Activated naive CD8-positive, alpha-beta T cell treated with anti-CD3 and anti-CD28 coated beads, Interleukin-2, amount 50 U/mL, for 24 hours (primary cell): ENCODE data around the gene PAQR3.

Experiments
- ATAC-seq: fragments of 150-1000 bp; cut with Tn5 transposase; one replicate; pipeline ENCODE4 v1.10.0; 2021
- DNase-seq: peaks from one replicate; pipeline ENCODE4 v3.0.0; 2021
- H3K27ac Mint-ChIP-seq: one replicate; pipeline ENCODE4 v1.8.0; 2021; ENCODE audit warnings: mild to moderate bottlenecking, mixed read lengths
- H3K27me3 Mint-ChIP-seq: one replicate; pipeline ENCODE4 v1.8.0; 2021; ENCODE audit warnings: mixed read lengths
- H3K36me3 Mint-ChIP-seq: one replicate; pipeline ENCODE4 v1.8.0; 2021; ENCODE audit warnings: low read depth, mixed read lengths
- H3K4me1 Mint-ChIP-seq: one replicate; pipeline ENCODE4 v1.8.0; 2021; ENCODE audit warnings: mixed read lengths
- H3K4me3 Mint-ChIP-seq: one replicate; pipeline ENCODE4 v1.8.0; 2021; ENCODE audit warnings: mild to moderate bottlenecking, moderate library complexity, mixed read lengths
- H3K9me3 Mint-ChIP-seq: one replicate; pipeline ENCODE4 v1.8.0; 2021; ENCODE audit warnings: mixed read lengths

PAQR3 gene

DNA sequence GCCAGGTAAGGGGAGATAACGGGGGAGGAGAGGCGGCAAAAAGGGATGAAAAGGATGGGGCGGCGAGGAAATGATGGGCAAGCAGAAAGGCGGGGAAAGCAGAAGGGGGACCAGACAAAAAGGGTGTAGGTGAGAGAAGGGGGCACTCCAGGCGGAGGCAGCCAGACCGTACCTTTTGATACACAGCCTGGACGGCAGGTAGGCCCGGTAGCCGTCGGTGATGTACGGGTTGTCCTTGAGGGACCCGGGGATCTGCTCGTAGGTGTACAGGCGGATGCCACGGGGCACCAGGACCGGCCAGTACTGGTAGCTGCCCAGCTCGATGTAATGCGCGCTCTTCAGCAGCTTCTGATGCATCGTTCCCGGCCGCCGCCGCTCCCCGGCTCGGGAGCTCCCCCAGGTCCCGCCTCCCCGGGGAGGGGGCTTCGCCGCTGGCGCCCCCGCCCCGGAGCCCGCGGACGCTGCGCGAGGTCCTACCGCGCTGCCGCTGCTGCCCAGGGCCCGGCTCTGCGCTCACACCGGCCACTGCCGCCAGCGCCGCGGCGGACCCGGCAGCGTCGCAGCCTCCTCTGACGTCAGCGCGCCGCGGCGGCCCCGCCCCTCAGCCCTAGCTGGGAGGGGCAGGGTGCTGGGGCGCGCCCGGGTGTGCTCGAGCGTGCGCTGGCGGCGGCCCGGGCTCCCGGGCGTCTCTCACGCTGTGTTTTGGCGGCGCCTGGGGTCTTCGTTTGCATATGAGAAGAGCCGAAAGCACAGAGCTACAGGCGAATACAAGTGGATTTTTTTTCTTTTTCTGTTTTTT lies at the start of gene PAQR3:
TSS of gene PAQR3 (minus strand) at position 571 of the 799 bp plus-strand sequence. CDS start at position 357, 214 bp downstream.
- peak within 1 kb of the TSS; percentile 97 for H3K4me3 Mint-ChIP-seq
- ATAC-seq (peak; percentile 98), DNase-seq (peak; percentile 88)
- no peaks in the 10 kb centered on the region for H3K36me3 Mint-ChIP-seq
- no peaks in the 10 kb centered on the region for H3K9me3 Mint-ChIP-seq
- peaks cover 12% of the 10 kb centered on the region for H3K27me3 Mint-ChIP-seq
- H3K27ac Mint-ChIP-seq = peak within 1 kb of the TSS; percentile 77
- H3K4me1 Mint-ChIP-seq = peaks cover 38% of the 10 kb centered on the region

GRCh38 chr4:78987683-78988082 lies 48.4 kb upstream of the PAQR3 start:
- no peak overlapping the region for H3K27ac Mint-ChIP-seq
- H3K9me3 Mint-ChIP-seq = no peaks in the 10 kb centered on the region
- no peaks in the 10 kb centered on the region for H3K36me3 Mint-ChIP-seq
- H3K27me3 Mint-ChIP-seq = peaks cover 2% of the 10 kb centered on the region
- DNase-seq (no peak), ATAC-seq (no peak)
- H3K4me1 Mint-ChIP-seq = no peaks in the 10 kb centered on the region
- H3K4me3 Mint-ChIP-seq = no peak overlapping the region

- Mint-ChIP-seq H3K27ac (no peak overlapping the region), H3K4me1 (no peaks in the 10 kb centered on the region), H3K9me3 (no peaks in the 10 kb centered on the region), H3K4me3 (no peak overlapping the region), H3K27me3 (peaks cover 3% of the 10 kb centered on the region), H3K36me3 (no peaks in the 10 kb centered on the region)
- DNase-seq (no peak), ATAC-seq (no peak)
Observed at GRCh38 chr4:78984593-78984992, 45.4 kb upstream of the PAQR3 start.

GRCh38 chr4:78975865-78976264 lies 36.6 kb upstream of the PAQR3 start:
- peaks cover 2% of the 10 kb centered on the region for H3K27me3 Mint-ChIP-seq
- DNase-seq (no peak), ATAC-seq (no peak)
- H3K4me3 Mint-ChIP-seq = no peak overlapping the region
- no peaks in the 10 kb centered on the region for H3K9me3 Mint-ChIP-seq
- no peaks in the 10 kb centered on the region for H3K36me3 Mint-ChIP-seq
- no peaks in the 10 kb centered on the region for H3K4me1 Mint-ChIP-seq
- H3K27ac Mint-ChIP-seq = no peak overlapping the region

- no peak for DNase-seq
- no peak overlapping the region for H3K27ac Mint-ChIP-seq
- ATAC-seq = no peak
- no peak overlapping the region for H3K4me3 Mint-ChIP-seq
- peaks cover 2% of the 10 kb centered on the region for H3K27me3 Mint-ChIP-seq
- no peaks in the 10 kb centered on the region for H3K36me3 Mint-ChIP-seq
- no peaks in the 10 kb centered on the region for H3K4me1 Mint-ChIP-seq
- peaks cover 4% of the 10 kb centered on the region for H3K9me3 Mint-ChIP-seq
Observed at GRCh38 chr4:78971776-78972175, 32.5 kb upstream of the PAQR3 start.

- H3K36me3 Mint-ChIP-seq = no peaks in the 10 kb centered on the region
- peaks cover 4% of the 10 kb centered on the region for H3K9me3 Mint-ChIP-seq
- no peak for DNase-seq
- H3K27ac Mint-ChIP-seq = no peak overlapping the region
- H3K4me3 Mint-ChIP-seq = no peak overlapping the region
- no peak for ATAC-seq
- peaks cover 2% of the 10 kb centered on the region for H3K27me3 Mint-ChIP-seq
- H3K4me1 Mint-ChIP-seq = no peaks in the 10 kb centered on the region
Observed at GRCh38 chr4:78971326-78971725, 32.1 kb upstream of the PAQR3 start.

DNA sequence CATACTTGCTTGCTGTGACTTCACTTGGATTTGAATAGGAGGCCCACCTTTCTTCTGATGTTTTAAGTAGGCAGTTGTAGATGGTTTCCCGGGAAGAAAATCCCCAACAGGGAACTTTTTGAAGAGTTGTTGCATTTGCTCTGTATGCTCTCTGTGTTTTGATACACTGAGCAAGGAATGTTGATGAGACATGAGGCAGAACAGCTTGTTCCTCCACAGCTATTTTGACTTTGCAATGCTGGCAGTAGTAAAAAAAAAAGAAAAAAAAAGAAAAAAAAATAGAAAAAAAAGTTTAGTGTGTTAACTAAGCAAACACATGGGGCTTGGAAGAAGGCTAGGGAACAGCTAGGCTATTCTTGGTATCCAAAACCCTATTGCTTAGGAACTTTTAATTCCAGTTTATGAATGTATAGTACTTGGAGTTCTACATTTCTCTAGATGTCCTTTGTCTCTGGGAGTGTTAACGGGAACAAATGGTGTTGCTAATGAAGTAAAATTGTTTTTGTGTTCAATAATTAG lies 23.4 kb upstream of the PAQR3 start:
- Mint-ChIP-seq H3K36me3 (no peaks in the 10 kb centered on the region), H3K4me3 (no peak overlapping the region), H3K27me3 (no peaks in the 10 kb centered on the region), H3K4me1 (no peaks in the 10 kb centered on the region), H3K27ac (no peak overlapping the region), H3K9me3 (peaks cover 4% of the 10 kb centered on the region)
- DNase-seq (no peak), ATAC-seq (no peak)

DNA sequence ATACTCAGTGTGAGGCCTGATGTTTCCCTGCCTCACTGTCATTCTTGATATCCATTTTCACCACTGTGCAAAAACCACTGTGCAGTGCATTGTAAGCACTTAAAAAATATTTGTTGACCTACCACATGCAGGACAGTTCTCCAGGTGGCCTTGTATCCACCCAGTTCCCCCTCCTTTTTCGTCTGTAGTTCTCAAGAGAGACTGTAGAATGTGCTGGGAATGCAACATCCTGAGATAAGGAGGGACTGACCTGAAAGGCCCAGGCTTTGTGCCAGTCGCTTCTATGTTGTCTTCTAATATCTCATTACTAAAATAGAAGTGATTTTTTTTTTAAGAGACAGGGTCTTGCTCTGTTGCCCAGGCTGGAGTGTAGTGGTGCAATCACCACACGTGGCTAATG lies 21.7 kb upstream of the PAQR3 start:
- ATAC-seq (no peak), DNase-seq (no peak)
- H3K36me3 Mint-ChIP-seq = no peaks in the 10 kb centered on the region
- H3K27me3 Mint-ChIP-seq = no peaks in the 10 kb centered on the region
- H3K4me3 Mint-ChIP-seq = no peak overlapping the region
- no peaks in the 10 kb centered on the region for H3K9me3 Mint-ChIP-seq
- H3K27ac Mint-ChIP-seq = no peak overlapping the region
- no peaks in the 10 kb centered on the region for H3K4me1 Mint-ChIP-seq

- Mint-ChIP-seq H3K27me3 (peaks cover 3% of the 10 kb centered on the region), H3K4me1 (no peaks in the 10 kb centered on the region), H3K36me3 (no peaks in the 10 kb centered on the region), H3K4me3 (no peak overlapping the region), H3K27ac (no peak overlapping the region), H3K9me3 (no peaks in the 10 kb centered on the region)
- DNase-seq (no peak), ATAC-seq (no peak)
Observed at GRCh38 chr4:78956975-78957374, 17.7 kb upstream of the PAQR3 start.

DNA sequence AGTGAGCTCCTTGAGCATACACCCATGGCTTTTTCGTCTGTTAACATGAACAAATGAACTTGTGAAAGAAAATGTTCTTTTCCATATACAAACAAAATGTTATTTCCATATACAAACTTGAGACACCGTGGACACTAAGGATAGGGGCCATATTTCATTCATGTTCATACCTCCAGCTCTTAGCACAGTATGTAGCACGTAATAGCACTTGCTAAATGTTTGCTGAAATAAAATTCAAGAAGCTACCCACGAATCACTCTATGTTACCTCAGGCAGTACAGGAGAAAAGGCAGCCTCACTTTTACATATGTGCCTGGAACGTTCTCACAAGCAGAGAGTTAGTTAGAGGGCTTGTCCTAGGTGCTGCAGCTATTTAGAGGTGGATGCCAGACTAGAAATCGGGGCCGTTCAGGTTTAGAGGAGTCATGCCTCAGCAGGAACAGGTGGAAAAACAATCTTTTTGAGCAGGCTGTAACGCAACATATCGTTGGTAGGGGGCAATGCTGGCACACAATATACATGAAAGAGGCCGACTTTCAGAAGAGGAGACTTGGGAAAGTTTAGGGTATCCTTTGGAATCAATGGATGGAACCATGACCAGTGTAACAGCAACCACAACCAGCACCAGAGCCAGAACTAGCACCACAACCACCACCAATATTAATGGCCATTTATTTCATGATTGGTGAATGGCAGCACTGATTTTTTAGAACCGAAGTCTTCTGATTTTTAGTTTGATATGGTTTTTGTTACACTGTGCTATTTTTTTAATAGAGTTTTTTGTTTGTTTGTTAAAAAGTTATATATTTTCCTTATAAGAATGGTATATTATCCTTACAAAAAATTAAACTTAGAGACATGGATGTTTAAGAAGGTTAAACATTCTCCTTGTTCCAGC lies 14.8 kb upstream of the PAQR3 start:
- H3K27me3 Mint-ChIP-seq = peaks cover 6% of the 10 kb centered on the region
- H3K27ac Mint-ChIP-seq = no peak overlapping the region
- ATAC-seq (no peak), DNase-seq (no peak)
- H3K36me3 Mint-ChIP-seq = no peaks in the 10 kb centered on the region
- no peak overlapping the region for H3K4me3 Mint-ChIP-seq
- H3K4me1 Mint-ChIP-seq = no peaks in the 10 kb centered on the region
- no peaks in the 10 kb centered on the region for H3K9me3 Mint-ChIP-seq

GRCh38 chr4:78953231-78953630 lies 14.0 kb upstream of the PAQR3 start:
- no peak overlapping the region for H3K4me3 Mint-ChIP-seq
- DNase-seq = no peak
- no peaks in the 10 kb centered on the region for H3K4me1 Mint-ChIP-seq
- no peak for ATAC-seq
- no peak overlapping the region for H3K27ac Mint-ChIP-seq
- H3K36me3 Mint-ChIP-seq = no peaks in the 10 kb centered on the region
- peaks cover 7% of the 10 kb centered on the region for H3K27me3 Mint-ChIP-seq
- no peaks in the 10 kb centered on the region for H3K9me3 Mint-ChIP-seq

DNA sequence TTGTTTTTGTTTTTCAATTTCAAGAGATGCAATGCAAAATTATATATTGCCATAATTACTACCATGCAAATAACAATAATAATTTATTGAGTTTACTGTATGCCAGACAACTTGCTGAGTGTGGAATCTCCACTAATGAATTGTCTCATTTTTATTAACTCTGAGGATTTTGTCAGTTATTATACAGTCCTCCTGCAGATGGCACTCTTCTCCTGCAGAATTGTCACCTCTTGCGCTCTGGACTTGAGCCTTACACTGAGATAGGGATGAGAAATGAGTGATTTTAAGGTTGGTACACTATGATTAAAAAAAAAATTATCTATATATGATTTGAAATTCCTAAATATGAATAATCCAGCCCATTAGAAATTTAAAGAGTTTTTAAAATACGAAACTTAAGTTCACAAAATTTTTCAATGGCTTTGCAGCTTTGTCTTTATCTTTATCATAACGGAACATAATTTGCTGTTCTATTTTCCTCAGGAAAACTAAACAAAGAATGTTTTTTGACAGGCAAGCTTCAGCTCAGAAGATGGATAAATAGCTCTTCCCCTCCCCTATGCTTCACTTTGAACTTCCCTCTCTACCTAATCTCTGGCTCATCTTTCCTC lies 12.7 kb upstream of the PAQR3 start:
- no peak overlapping the region for H3K4me3 Mint-ChIP-seq
- ATAC-seq (peak; percentile 65), DNase-seq (no peak)
- no peaks in the 10 kb centered on the region for H3K9me3 Mint-ChIP-seq
- H3K27ac Mint-ChIP-seq = no peak overlapping the region
- peaks cover 16% of the 10 kb centered on the region for H3K27me3 Mint-ChIP-seq
- H3K4me1 Mint-ChIP-seq = no peaks in the 10 kb centered on the region
- no peaks in the 10 kb centered on the region for H3K36me3 Mint-ChIP-seq

GRCh38 chr4:78949735-78950134 lies 10.5 kb upstream of the PAQR3 start:
- no peak for DNase-seq
- H3K4me3 Mint-ChIP-seq = no peak overlapping the region
- H3K4me1 Mint-ChIP-seq = peaks cover 12% of the 10 kb centered on the region
- no peak overlapping the region for H3K27ac Mint-ChIP-seq
- no peaks in the 10 kb centered on the region for H3K9me3 Mint-ChIP-seq
- H3K36me3 Mint-ChIP-seq = no peaks in the 10 kb centered on the region
- no peak for ATAC-seq
- peaks cover 33% of the 10 kb centered on the region for H3K27me3 Mint-ChIP-seq

- Mint-ChIP-seq H3K9me3 (no peaks in the 10 kb centered on the region), H3K27me3 (peaks cover 42% of the 10 kb centered on the region), H3K27ac (no peak overlapping the region), H3K36me3 (no peaks in the 10 kb centered on the region), H3K4me3 (no peak overlapping the region), H3K4me1 (peaks cover 21% of the 10 kb centered on the region)
- no peak for DNase-seq
- ATAC-seq = peak; percentile 81
Observed at GRCh38 chr4:78945651-78946179, 6.5 kb upstream of the PAQR3 start.
